Kidney capillary endothelial cell (primary cell): ENCODE measurements around the gene PCYT1A.
"Not testable (repeated sequence)": the region's sequence is repeated elsewhere in the genome, so short reads cannot be mapped to it uniquely, and the experiment has no call there.

Source experiments
- DNase-seq: peaks from one replicate; pipeline ENCODE4 v3.0.0-alpha.2; 2018; ENCODE audit warnings: low spot score

The PCYT1A gene

GRCh38 chr3:196287090-196287439 lies 461 bp downstream of the PCYT1A start:
- no peak for DNase-seq

- no peak for DNase-seq
Measured at GRCh38 chr3:196284396-196284795, 3.1 kb downstream of the PCYT1A start.

- DNase-seq = no peak
Measured at GRCh38 chr3:196281962-196282361, 5.6 kb downstream of the PCYT1A start.

GRCh38 chr3:196280689-196281440 lies 6.7 kb downstream of the PCYT1A start:
- no peak for DNase-seq

- no peak for DNase-seq
Measured at GRCh38 chr3:196275126-196275525, 12.4 kb downstream of the PCYT1A start.

- DNase-seq = no peak
Measured at GRCh38 chr3:196274585-196274984, 12.9 kb downstream of the PCYT1A start.

GRCh38 chr3:196273655-196274054 lies 13.9 kb downstream of the PCYT1A start:
- no peak for DNase-seq

- no peak for DNase-seq
Measured at GRCh38 chr3:196272826-196273225, 14.7 kb downstream of the PCYT1A start.

- DNase-seq = no peak
Measured at GRCh38 chr3:196270499-196270898, 17.0 kb downstream of the PCYT1A start.

GRCh38 chr3:196268284-196269163 lies 19.0 kb downstream of the PCYT1A start:
- peak; percentile 19 for DNase-seq

GRCh38 chr3:196263819-196264218 lies 23.7 kb downstream of the PCYT1A start:
- no peak for DNase-seq

GRCh38 chr3:196260784-196261183 lies 26.7 kb downstream of the PCYT1A start:
- no peak for DNase-seq

GRCh38 chr3:196255776-196256175 lies 31.8 kb downstream of the PCYT1A start:
- no peak for DNase-seq

- no peak for DNase-seq
Measured at GRCh38 chr3:196254376-196255283, 32.9 kb downstream of the PCYT1A start.

GRCh38 chr3:196251918-196252317 lies 35.6 kb downstream of the PCYT1A start:
- DNase-seq = no peak

- no peak for DNase-seq
Measured at GRCh38 chr3:196246612-196247308, 40.8 kb downstream of the PCYT1A start.

- not testable (repeated sequence) for DNase-seq
Measured at GRCh38 chr3:196244166-196244565, 43.4 kb downstream of the PCYT1A start.

GRCh38 chr3:196241704-196242103 lies 45.8 kb downstream of the PCYT1A start:
- no peak for DNase-seq

GRCh38 chr3:196240424-196240823 lies 47.1 kb downstream of the PCYT1A start:
- no peak for DNase-seq

GRCh38 chr3:196238612-196239560 lies 48.6 kb downstream of the PCYT1A start:
- no peak for DNase-seq
